PC-9 (cell line): Measurements from ENCODE around the gene FHL3. TPM values are rescaled to one million over a fixed set of nuclear protein-coding genes. Genes with fewer than 3 reads are reported as not detected.

Experiments used
- BruUV-seq: library from RNA; stranded (reverse); fragments of 400-500 nt; replicated peaks from 2 replicates; lab custom pipeline; 2021; lab: Mats Ljungman, UMichigan
- CTCF ChIA-PET: fragments of 300-600 bp; sonication (Branson Sonifier 250); formaldehyde crosslinking; loops from one replicate; lab custom pipeline; 2022; ENCODE audit warnings: antibody characterized with exemption; lab: Charles Lee
- POLR2A ChIA-PET: fragments of 300-600 bp; sonication (Branson Sonifier 250); formaldehyde crosslinking; loops from one replicate; lab custom pipeline; 2022; ENCODE audit warnings: antibody characterized with exemption; ENCODE audit not compliant: unreplicated experiment; lab: Charles Lee
- DNase-seq, 2 experiments: peaks; one replicate each; pipeline versions ENCODE4 v3.0.0 to v3.0.0-alpha.2; 2015 to 2022; ENCODE audit warnings: mixed read lengths in 1 of 2
- H2AFZ ChIP-seq: fragments of 200-600 bp; sonication (generic); 2 replicates; pipeline ENCODE4 v1.8.1; 2017; ENCODE audit warnings: antibody characterized with exemption
- H3F3A ChIP-seq: fragments of 200-600 bp; sonication (generic); 2 replicates; pipeline ENCODE4 v1.8.1; 2017; ENCODE audit warnings: antibody characterized with exemption, mild to moderate bottlenecking, low read depth; ENCODE audit not compliant: insufficient read depth
- H3K27ac ChIP-seq: fragments of 200-600 bp; sonication (generic); 2 replicates; pipeline ENCODE4 v1.6.1; 2016; ENCODE audit warnings: mixed run types
- H3K27me3 ChIP-seq: fragments of 200-600 bp; sonication (generic); 2 replicates; pipeline ENCODE4 v1.6.1; 2016; ENCODE audit warnings: low read depth, mixed run types; ENCODE audit not compliant: insufficient read depth
- H3K36me3 ChIP-seq: fragments of 200-600 bp; sonication (generic); 2 replicates; pipeline ENCODE4 v1.6.1; 2016; ENCODE audit warnings: low read depth, mixed run types
- H3K4me1 ChIP-seq: fragments of 200-600 bp; sonication (generic); replicated peaks from 2 replicates; pipeline ENCODE4 v1.6.1; 2016; ENCODE audit warnings: mixed run types; ENCODE audit not compliant: insufficient read depth
- H3K4me2 ChIP-seq: fragments of 200-600 bp; sonication (generic); 2 replicates; pipeline ENCODE4 v1.6.1; 2017; ENCODE audit warnings: mixed run types
- H3K4me3 ChIP-seq: fragments of 200-600 bp; sonication (generic); 2 replicates; pipeline ENCODE4 v1.6.1; 2016; ENCODE audit warnings: mixed run types
- H3K79me2 ChIP-seq: fragments of 200-600 bp; sonication (generic); 2 replicates; pipeline ENCODE4 v1.6.1; 2017; ENCODE audit warnings: low read depth, mixed run types
- H3K9me2 ChIP-seq: fragments of 200-600 bp; sonication (generic); 2 replicates; pipeline ENCODE4 v1.8.1; 2017; ENCODE audit warnings: mild to moderate bottlenecking; ENCODE audit not compliant: insufficient read depth
- H3K9me3 ChIP-seq: fragments of 200-600 bp; sonication (generic); 2 replicates; pipeline ENCODE4 v1.8.1; 2016; ENCODE audit warnings: low read depth; ENCODE audit not compliant: insufficient read depth
- H4K20me1 ChIP-seq: fragments of 200-600 bp; sonication (generic); 2 replicates; pipeline ENCODE4 v1.8.1; 2017; ENCODE audit not compliant: insufficient read depth
- CTCF ChIP-seq: fragments of 200-600 bp; sonication (generic); conservative IDR thresholded peaks from 2 replicates; pipeline ENCODE4 v1.6.1; 2017; ENCODE audit warnings: mixed run types, antibody characterized with exemption, mild to moderate bottlenecking, moderate library complexity
- EZH2 ChIP-seq: fragments of 200-600 bp; sonication (generic); IDR thresholded peaks from 2 replicates; pipeline ENCODE4 v1.8.0; 2017; ENCODE audit warnings: antibody characterized with exemption, low read depth
- intact Hi-C: fragments of 100-400 bp; cut with micrococcal nuclease; formaldehyde crosslinking; loops from one replicate; pipeline ENCODE4 v1.10.0; 2022; ENCODE audit not compliant: unreplicated experiment
- total RNA-seq: library from RNA; stranded (reverse); gene quantifications from 2 replicates; pipeline ENCODE4 v1.2.3, GENCODE V29; 2021

The FHL3 gene
- total RNA-seq, 1 experiment from 2014 or later, result 26.2 TPM

- Histone ChIP-seq H4K20me1 (no peaks in the 10 kb centered on the region), H3F3A (no peaks in the 10 kb centered on the region), H2AFZ (no peak overlapping the region), H3K9me2 (no peaks in the 10 kb centered on the region), H3K9me3 (no peaks in the 10 kb centered on the region), H3K27me3 (peaks cover 9% of the 10 kb centered on the region; the same call in 1 of the 2 replicates), H3K4me3 (no peak overlapping the region), H3K27ac (no peak overlapping the region), H3K4me1 (no peaks in the 10 kb centered on the region), H3K79me2 (no peaks in the 10 kb centered on the region), H3K36me3 (no peaks in the 10 kb centered on the region), H3K4me2 (no peak overlapping the region)
- TF ChIP-seq EZH2 (no peak), CTCF (no peak)
- ChIA-PET CTCF (interaction anchor here (0.6 kb wide), 1 partner anchor 436 kb away, joined by 3 read pairs; no protein-coding TSS in a partner anchor), POLR2A (no interaction called here)
- BruUV-seq, result no TSS peak
- DNase-seq, result no peak
- intact Hi-C loops, result loop anchor here (2.0 to 10.0 kb wide), 2 partner anchors 93 to 359 kb away; no protein-coding TSS in a partner anchor
These were observed 40.4 kb upstream of the FHL3 start for GRCh38 chr1:38045401-38046332.

GRCh38 chr1:38044221-38045215, 39.2 kb upstream of the FHL3 start:
- ChIA-PET CTCF (no interaction called here), POLR2A (interaction anchor here (0.6 kb wide), 1 partner anchor 816 kb away, joined by 3 read pairs; no protein-coding TSS in a partner anchor)
- Histone ChIP-seq H3K36me3 (no peaks in the 10 kb centered on the region), H3K9me3 (no peaks in the 10 kb centered on the region), H3K4me1 (no peaks in the 10 kb centered on the region), H3F3A (no peaks in the 10 kb centered on the region), H3K27ac (no peak overlapping the region), H3K79me2 (no peaks in the 10 kb centered on the region), H3K27me3 (peaks cover 9% of the 10 kb centered on the region; the same call in 1 of the 2 replicates), H2AFZ (no peak overlapping the region), H3K4me3 (no peak overlapping the region), H3K4me2 (peak overlapping the region; percentile 31; the same call in 1 of the 2 replicates), H4K20me1 (no peaks in the 10 kb centered on the region), H3K9me2 (no peaks in the 10 kb centered on the region)
- BruUV-seq, result no TSS peak
- DNase-seq, result no peak
- TF ChIP-seq CTCF (no peak), EZH2 (no peak)
- intact Hi-C loops, result loop anchor here (5.0 to 10.0 kb wide), 2 partner anchors 108 to 360 kb away; no protein-coding TSS in a partner anchor
